Small intestine (tissue), 7 donors: ENCODE measurements around the gene SV2C. TPM values are rescaled to one million over a fixed set of nuclear protein-coding genes. Genes with fewer than 3 reads are reported as not detected.
A peak's percentile ranks its signal among the peaks of the same experiment; 100 is the strongest.
"Not testable (repeated sequence)": the region's sequence is repeated elsewhere in the genome, so short reads cannot be mapped to it uniquely, and the experiment has no call there.

Source experiments
- DNase-seq, 2 donors: peaks; one replicate each; pipeline versions ENCODE4 v3.0.0 to v3.0.0-alpha.2; 2013
- FAIRE-seq: peaks from 2 replicates; lab custom pipeline; 2012; peaks lifted over from hg19 to GRCh38; lab: Jason Lieb, UNC
- H3K27ac ChIP-seq, 3 donors: one replicate each; pipeline ENCODE4 v1.5.1; 2013; ENCODE audit warnings: low read length in 2 of 3, mild to moderate bottlenecking in 2 of 3, control low read depth in 1 of 3, inconsistent platforms in 1 of 3, low read depth in 1 of 3, moderate library complexity in 1 of 3
- H3K27me3 ChIP-seq, 3 donors: one replicate each; pipeline ENCODE4 v1.6.1; 2013; ENCODE audit warnings: low read length in 3 of 3, inconsistent platforms in 1 of 3; ENCODE audit not compliant: control insufficient read depth in 3 of 3, insufficient read depth in 3 of 3
- H3K36me3 ChIP-seq, 3 donors: one replicate each; pipeline ENCODE4 v1.6.1; 2013; ENCODE audit warnings: low read length in 3 of 3, inconsistent platforms in 1 of 3, low read depth in 1 of 3, mild to moderate bottlenecking in 1 of 3, moderate library complexity in 1 of 3; ENCODE audit not compliant: control insufficient read depth in 3 of 3, insufficient read depth in 2 of 3
- H3K4me1 ChIP-seq, 3 donors: one replicate each; pipeline ENCODE4 v1.6.1; 2013; ENCODE audit warnings: low read length in 2 of 3, inconsistent platforms in 1 of 3, low read depth in 1 of 3, mild to moderate bottlenecking in 1 of 3, moderate library complexity in 1 of 3; ENCODE audit not compliant: control insufficient read depth in 3 of 3, insufficient read depth in 2 of 3
- H3K4me3 ChIP-seq, 3 donors: one replicate each; pipeline ENCODE4 v1.5.1; 2013; ENCODE audit warnings: low read length in 3 of 3, control low read depth in 1 of 3, inconsistent platforms in 1 of 3, low read depth in 1 of 3, mild to moderate bottlenecking in 1 of 3, moderate library complexity in 1 of 3
- H3K9me3 ChIP-seq, 2 donors: one replicate each; pipeline ENCODE4 v1.6.1; 2013; ENCODE audit warnings: low read depth in 1 of 2, low read length in 1 of 2; ENCODE audit not compliant: control insufficient read depth in 2 of 2, insufficient read depth in 1 of 2
- whole genome bisulfite sequencing, 3 donors: extraction: QIAGEN DNeasy Blood & Tissue Kit; methylation state at CpG; one replicate each; pipeline ENCODE4 v1.1.7; 2013; 5-methylcytosine and 5-hydroxymethylcytosine counted together
- polyA plus RNA-seq, 4 donors: library from polyadenylated mRNA; stranded (reverse) in 3 of 4; unstranded in 1 of 4; fragments of 200-250 nt in 3 of 4; fragments of 120-200 nt in 1 of 4; gene quantifications; one replicate each; pipeline versions ENCODE4 v1.2.1 to v1.2.3, GENCODE V29; 2013
- donor health status: healthy with polysubstance abuse.
- donor health status: control.
- donor health status: control.
- donor health status: Bipolar disorder and iron deficiency.
- donor health status: healthy.

SV2C gene
- polyA plus RNA-seq, 4 donors = 0.03 to 1.6 TPM; not detected in 2

DNA sequence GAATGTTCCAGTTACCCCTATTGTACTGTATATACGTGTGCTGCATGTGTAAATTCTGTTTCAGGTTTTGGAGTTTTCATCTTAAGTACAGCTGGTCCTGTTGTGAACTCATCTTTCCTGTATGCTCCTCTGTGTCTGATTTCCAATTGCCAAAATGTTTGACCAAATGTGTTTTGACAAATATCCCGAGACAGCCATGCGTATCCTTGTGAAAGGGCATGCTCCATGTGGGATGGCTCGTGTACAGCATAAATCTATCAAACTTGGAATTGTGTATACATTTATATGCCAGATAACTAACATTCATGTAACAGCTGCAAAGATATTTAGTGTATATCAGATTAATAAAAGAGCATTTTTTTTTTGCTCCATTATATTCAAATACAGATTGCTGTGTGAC, 250.4 kb downstream of the SV2C start:
- WGBS, 3 donors = 66 to 93% (median 86%) methylated on average over 4 of the region's 4 CpGs
- Histone ChIP-seq H3K9me3 (peaks cover 0 to 2% of the 10 kb centered on the region in 2 donors), H3K27me3 (no peaks in the 10 kb centered on the region), H3K4me1 (peaks cover 0 to 8% (median 5%) of the 10 kb centered on the region in 3 donors), H3K4me3 (no peak overlapping the region), H3K36me3 (no peaks in the 10 kb centered on the region), H3K27ac (no peak overlapping the region)
- no peak for FAIRE-seq
- DNase-seq = no peak

- 91 to 96% (median 95%) methylated on average over 3 of the region's 3 CpGs for WGBS, 3 donors
- H3K36me3 ChIP-seq = no peaks in the 10 kb centered on the region
- H3K27ac ChIP-seq = no peak overlapping the region
- DNase-seq (no peak), FAIRE-seq (no peak)
- no peaks in the 10 kb centered on the region for H3K27me3 ChIP-seq
- no peak overlapping the region for H3K4me3 ChIP-seq
- H3K9me3 ChIP-seq = peaks cover 0 to 2% of the 10 kb centered on the region in 2 donors
- peaks cover 0 to 8% (median 5%) of the 10 kb centered on the region in 3 donors for H3K4me1 ChIP-seq
Measured at GRCh38 chr5:76334574-76334973, 251.4 kb downstream of the SV2C start.

- H3K4me3 ChIP-seq, H3K4me1 ChIP-seq, DNase-seq, H3K36me3 ChIP-seq, H3K9me3 ChIP-seq, H3K27ac ChIP-seq, FAIRE-seq, H3K27me3 ChIP-seq: not testable (repeated sequence)
- WGBS, 3 donors = 67 to 100% (median 87%) methylated on average over 2 of the region's 5 CpGs
Measured at GRCh38 chr5:76335451-76335850, 252.3 kb downstream of the SV2C start.

- H3K27ac ChIP-seq, H3K36me3 ChIP-seq, DNase-seq, H3K9me3 ChIP-seq, H3K27me3 ChIP-seq, H3K4me1 ChIP-seq, FAIRE-seq, H3K4me3 ChIP-seq: not testable (repeated sequence)
- WGBS, 3 donors = 96 to 99% (median 98%) methylated on average over 25 to 33 of the region's 33 CpGs
Measured at GRCh38 chr5:76336253-76336809, 253.1 kb downstream of the SV2C start.

- no peak for FAIRE-seq
- WGBS, 3 donors = 0 to 6% (median 4%) methylated on average over 1 of the region's 1 CpG
Measured at GRCh38 chr5:76337953-76338451, 254.8 kb downstream of the SV2C start.

GRCh38 chr5:76339919-76340318, 256.7 kb downstream of the SV2C start:
- no peaks in the 10 kb centered on the region for H3K27me3 ChIP-seq
- peaks cover 0 to 6% (median 0%) of the 10 kb centered on the region in 3 donors for H3K4me1 ChIP-seq
- no peak overlapping the region for H3K27ac ChIP-seq
- no peak for DNase-seq
- no peak for FAIRE-seq
- H3K9me3 ChIP-seq = peaks cover 0 to 2% of the 10 kb centered on the region in 2 donors
- 76 to 82% (median 81%) methylated on average over 3 of the region's 3 CpGs for WGBS, 3 donors
- no peak overlapping the region for H3K4me3 ChIP-seq
- no peaks in the 10 kb centered on the region for H3K36me3 ChIP-seq

More at GRCh38 chr5:76337953-76338451, 254.8 kb downstream of the SV2C start:
- Histone ChIP-seq H3K27ac (peak overlapping the region in 2 of 3 donors; percentile 1 to 29), H3K27me3 (no peaks in the 10 kb centered on the region), H3K36me3 (no peaks in the 10 kb centered on the region), H3K9me3 (peaks cover 0 to 2% of the 10 kb centered on the region in 2 donors), H3K4me3 (no peak overlapping the region), H3K4me1 (peaks cover 0 to 6% (median 0%) of the 10 kb centered on the region in 3 donors)
- DNase-seq = peak; percentile 75 to 94

DNA sequence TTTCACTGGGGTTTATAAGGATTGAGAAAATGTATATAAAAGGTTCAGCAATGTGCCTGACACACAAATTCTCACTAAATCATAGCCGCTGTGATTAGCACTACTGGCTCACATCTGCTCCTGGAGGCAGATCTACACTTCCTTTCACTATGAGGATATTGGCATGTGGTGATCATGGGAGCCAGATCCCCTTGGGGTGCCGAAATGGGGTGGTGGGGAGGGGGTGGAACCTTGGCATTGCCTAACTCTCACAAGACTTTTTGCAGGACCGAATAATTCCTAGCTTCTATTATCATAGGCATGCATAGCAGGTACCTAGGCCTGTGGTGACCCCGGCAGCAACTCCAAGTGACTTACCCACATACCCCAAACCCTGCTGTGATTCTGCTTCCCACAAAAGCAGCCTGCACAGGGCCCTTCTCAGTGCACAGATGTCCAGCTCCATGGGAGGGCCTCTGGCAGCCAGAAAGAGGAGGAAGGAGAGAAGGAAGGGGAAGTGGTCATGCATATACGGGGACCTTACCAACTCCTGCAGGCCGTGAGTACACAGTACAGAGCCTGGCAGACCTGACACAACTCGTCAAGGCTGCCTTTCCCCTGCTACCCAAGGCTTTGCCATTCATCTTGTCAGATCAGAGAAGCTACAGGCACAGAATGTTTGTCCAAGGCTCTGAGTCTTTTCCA, 258.6 kb downstream of the SV2C start:
- WGBS, 3 donors = 66 to 73% (median 71%) methylated on average over 7 of the region's 7 CpGs
- Histone ChIP-seq H3K4me1 (peaks cover 0 to 6% (median 0%) of the 10 kb centered on the region in 3 donors), H3K36me3 (no peaks in the 10 kb centered on the region), H3K27me3 (no peaks in the 10 kb centered on the region), H3K9me3 (no peaks in the 10 kb centered on the region), H3K4me3 (no peak overlapping the region), H3K27ac (no peak overlapping the region)
- no peak for DNase-seq
- FAIRE-seq = no peak

DNA sequence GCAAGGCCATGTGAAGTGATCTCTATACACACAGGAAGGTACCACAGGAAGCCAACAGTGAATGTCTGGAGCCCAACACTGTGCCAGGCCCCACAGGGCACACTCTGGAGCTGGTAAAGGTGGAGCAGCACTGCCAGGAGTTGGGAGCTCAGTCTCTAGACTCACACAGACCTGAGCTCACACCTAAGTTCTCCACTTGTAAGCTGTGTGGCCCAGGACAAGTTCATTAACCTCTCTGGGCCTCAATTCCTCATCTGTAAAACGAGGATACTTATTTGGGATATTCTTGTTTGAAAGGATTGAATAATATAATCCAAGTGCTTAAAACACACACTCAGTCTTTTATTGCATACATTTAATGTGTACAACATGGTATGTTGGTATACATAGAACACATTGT, 259.3 kb downstream of the SV2C start:
- Histone ChIP-seq H3K36me3 (no peaks in the 10 kb centered on the region), H3K4me3 (no peak overlapping the region), H3K27me3 (no peaks in the 10 kb centered on the region), H3K4me1 (peaks cover 0 to 6% (median 0%) of the 10 kb centered on the region in 3 donors), H3K9me3 (no peaks in the 10 kb centered on the region), H3K27ac (no peak overlapping the region)
- FAIRE-seq (no peak), DNase-seq (no peak)
- WGBS, 3 donors = 73 to 85% (median 78%) methylated on average over 1 of the region's 1 CpG
